ENCODE results near the gene TUBB3.
A peak's percentile ranks its signal among the peaks of the same experiment; 100 is the strongest.
"Not testable (repeated sequence)": the region's sequence is repeated elsewhere in the genome, so short reads cannot be mapped to it uniquely, and the experiment has no call there.

The TUBB3 gene

GRCh38 chr16:89922884-89923639, at the start of gene TUBB3:
Gene TUBB3 (plus strand): TSS chr16:89923342. CDS start chr16:89923402, 60 bp downstream.
- DNase-seq, result no peak

- DNase-seq, result peak; percentile 97
Measured at GRCh38 chr16:89873972-89874689, 49.0 kb upstream of the TUBB3 start.

GRCh38 chr16:89879123-89879522, 44.0 kb upstream of the TUBB3 start:
- DNase-seq, result not testable (repeated sequence)

GRCh38 chr16:89880477-89881367, 42.4 kb upstream of the TUBB3 start:
- no peak for DNase-seq

GRCh38 chr16:89881368-89881730, 41.8 kb upstream of the TUBB3 start:
- DNase-seq, result no peak

- no peak for DNase-seq
Measured at GRCh38 chr16:89883346-89884040, 39.6 kb upstream of the TUBB3 start.

GRCh38 chr16:89884041-89884421, 39.1 kb upstream of the TUBB3 start:
- no peak for DNase-seq

- no peak for DNase-seq
Measured at GRCh38 chr16:89887243-89887642, 35.9 kb upstream of the TUBB3 start.

GRCh38 chr16:89890200-89890599, 32.9 kb upstream of the TUBB3 start:
- peak; percentile 52 for DNase-seq

- DNase-seq, result no peak
Measured at GRCh38 chr16:89890886-89891657, 32.1 kb upstream of the TUBB3 start.

- no peak for DNase-seq
Measured at GRCh38 chr16:89892055-89892630, 31.0 kb upstream of the TUBB3 start.

GRCh38 chr16:89892635-89893034, 30.5 kb upstream of the TUBB3 start:
- DNase-seq, result no peak

- no peak for DNase-seq
Measured at GRCh38 chr16:89893642-89894548, 29.2 kb upstream of the TUBB3 start.

- DNase-seq, result no peak
Measured at GRCh38 chr16:89895482-89896250, 27.5 kb upstream of the TUBB3 start.

GRCh38 chr16:89897204-89897603, 25.9 kb upstream of the TUBB3 start:
- DNase-seq, result no peak

- DNase-seq, result no peak
Measured at GRCh38 chr16:89898201-89898967, 24.8 kb upstream of the TUBB3 start.

GRCh38 chr16:89899879-89900481, 23.2 kb upstream of the TUBB3 start:
- no peak for DNase-seq

- no peak for DNase-seq
Measured at GRCh38 chr16:89900885-89901284, 22.3 kb upstream of the TUBB3 start.

Data from stimulated activated CD4-positive, alpha-beta T cell treated with anti-CD3 and anti-CD28 coated beads, Interleukin-1b, Interleukin-23, amount 100 ng/mL, for 48 hours (primary cell).